HepG2 (cell line): ENCODE measurements around the gene HYAL1. TPM values are rescaled to one million over a fixed set of nuclear protein-coding genes. Genes with fewer than 3 reads are reported as not detected.

Source experiments
- ARNT ChIP-seq: fragments of 450-650 bp; IDR thresholded peaks from 2 replicates; pipeline ENCODE4 v1.6.1; 2017
- ATF5 ChIP-seq: sonication (generic); formaldehyde crosslinking; IDR thresholded peaks from 2 replicates; pipeline ENCODE4 v1.4.0; 2020; ENCODE audit warnings: mild to moderate bottlenecking, low read depth, missing genetic modification reagents
- ATF7 ChIP-seq, 2 experiments: fragments of 450-650 bp in 1 of 2; sonication (generic) in 1 of 2; formaldehyde crosslinking in 1 of 2; IDR thresholded peaks; 2 replicates each; pipeline versions ENCODE4 v1.4.0 to v1.6.1; 2016 to 2020; ENCODE audit warnings: antibody characterized with exemption in 1 of 2, mild to moderate bottlenecking in 1 of 2, missing genetic modification reagents in 1 of 2
- HOXA5 ChIP-seq: sonication (generic); formaldehyde crosslinking; IDR thresholded peaks from 2 replicates; pipeline ENCODE4 v1.4.0; 2020; ENCODE audit warnings: missing genetic modification reagents
- IKZF4 ChIP-seq: sonication (generic); formaldehyde crosslinking; IDR thresholded peaks from 2 replicates; pipeline ENCODE4 v1.5.1; 2020; ENCODE audit warnings: borderline replicate concordance, mild to moderate bottlenecking, low read depth, missing genetic modification reagents; ENCODE audit errors: not compliant biosample characterization
- KDM5A ChIP-seq: fragments of 200-600 bp; sonication (generic); IDR thresholded peaks from 2 replicates; pipeline ENCODE4 v1.7.0; 2018; ENCODE audit warnings: antibody characterized with exemption, mild to moderate bottlenecking, low read length, borderline replicate concordance
- MAFG ChIP-seq: sonication (generic); formaldehyde crosslinking; IDR thresholded peaks from 2 replicates; pipeline ENCODE4 v1.5.1; 2020; ENCODE audit warnings: mild to moderate bottlenecking, missing genetic modification reagents
- MXD4 ChIP-seq: IDR thresholded peaks from 2 replicates; pipeline ENCODE4 v1.6.1; 2016; ENCODE audit warnings: mild to moderate bottlenecking, missing biosample characterization, missing genetic modification reagents
- MZF1 ChIP-seq: sonication (generic); formaldehyde crosslinking; IDR thresholded peaks from 2 replicates; pipeline ENCODE4 v1.8.1; 2023; ENCODE audit warnings: mild to moderate bottlenecking, missing genetic modification reagents, borderline replicate concordance
- RFXANK ChIP-seq: IDR thresholded peaks from 2 replicates; pipeline ENCODE4 v1.6.1; 2016
- SIN3B ChIP-seq: fragments of 150-350 bp; IDR thresholded peaks from 2 replicates; pipeline ENCODE4 v1.6.1; 2014; ENCODE audit warnings: low read length
- TAF15 ChIP-seq: fragments of 200-400 bp; formaldehyde crosslinking; IDR thresholded peaks from one replicate; pipeline ENCODE4 v1.6.1; 2018; ENCODE audit warnings: mild to moderate bottlenecking, low read depth, low read length; ENCODE audit not compliant: poor library complexity, severe bottlenecking
- TFDP1 ChIP-seq: IDR thresholded peaks from 2 replicates; pipeline ENCODE4 v1.6.1; 2016; ENCODE audit warnings: missing compliant biosample characterization, missing genetic modification reagents, borderline replicate concordance
- TMF1 ChIP-seq: sonication (generic); formaldehyde crosslinking; IDR thresholded peaks from 2 replicates; pipeline ENCODE4 v1.8.1; 2022; ENCODE audit warnings: low read depth, missing genetic modification reagents
- ZBTB10 ChIP-seq: sonication (generic); formaldehyde crosslinking; IDR thresholded peaks from 2 replicates; pipeline ENCODE4 v1.4.0; 2020; ENCODE audit warnings: missing genetic modification reagents, borderline replicate concordance
- ZBTB3 ChIP-seq: sonication (generic); formaldehyde crosslinking; IDR thresholded peaks from 2 replicates; pipeline ENCODE4 v1.4.0; 2020; ENCODE audit warnings: low read depth, mild to moderate bottlenecking, moderate library complexity, missing genetic modification reagents, borderline replicate concordance
- ZFP36L2 ChIP-seq: sonication (generic); formaldehyde crosslinking; IDR thresholded peaks from 2 replicates; pipeline ENCODE4 v1.4.0; 2020; ENCODE audit warnings: missing genetic modification reagents
- ZNF121 ChIP-seq: sonication (generic); formaldehyde crosslinking; IDR thresholded peaks from 2 replicates; pipeline ENCODE4 v1.5.0; 2020; ENCODE audit warnings: mild to moderate bottlenecking, missing genetic modification reagents
- ZNF136 ChIP-seq: sonication (generic); formaldehyde crosslinking; IDR thresholded peaks from 2 replicates; pipeline ENCODE4 v1.8.1; 2022; ENCODE audit warnings: low read depth, mild to moderate bottlenecking, moderate library complexity, missing genetic modification reagents
- ZNF749 ChIP-seq: sonication (generic); formaldehyde crosslinking; IDR thresholded peaks from 2 replicates; pipeline ENCODE4 v1.8.0; 2022; ENCODE audit warnings: mild to moderate bottlenecking, missing genetic modification reagents, moderate library complexity, borderline replicate concordance
- ZNF878 ChIP-seq: sonication (generic); formaldehyde crosslinking; IDR thresholded peaks from 2 replicates; pipeline ENCODE4 v1.8.1; 2023; ENCODE audit warnings: mild to moderate bottlenecking, missing genetic modification reagents, moderate library complexity
- polyA plus RNA-seq, 8 experiments: library from polyadenylated mRNA; depleted of rRNA in 3 of 8; stranded (reverse) in 7 of 8; unstranded in 1 of 8; fragments of >200 nt; fragmentation: Illumina TruSeq in 4 of 8; extraction: Trizol in 4 of 8; gene quantifications; 2 replicates each; pipeline versions ENCODE4 v1.2.1 to v1.2.3, GENCODE V29; 2011 to 2016; ENCODE audit warnings: low read depth in 4 of 8, missing spikeins in 1 of 8, mixed read lengths in 1 of 8; ENCODE audit not compliant: insufficient read depth in 1 of 8
- total RNA-seq, 5 experiments: library from RNA; depleted of rRNA; stranded (reverse); fragments of >200 nt; fragmentation: Illumina TruSeq; extraction: Trizol; gene quantifications; 2 replicates each; pipeline ENCODE4 v1.2.3, GENCODE V29; 2016; ENCODE audit warnings: low read depth in 1 of 5
- TF ChIP-seq, protein P1 (sequence below): IDR thresholded peaks from 2 replicates; pipeline ENCODE4 v1.6.1; 2016; ENCODE audit warnings: missing compliant biosample characterization, missing genetic modification reagents, borderline replicate concordance
- TF ChIP-seq, protein P2 (sequence below): sonication (generic); formaldehyde crosslinking; IDR thresholded peaks from 2 replicates; pipeline ENCODE4 v1.4.0; 2020; ENCODE audit warnings: mild to moderate bottlenecking, missing genetic modification reagents

The HYAL1 gene
- total and polyA plus RNA-seq, 2 of the 13 experiments (the other 11 are each of a cell fraction or from before 2014, with no cell fraction given): 76.5 to 193 TPM

- TF ChIP-seq ZNF121 (no peak; the same call in 1 of the 2 replicates), TAF15 (no peak), ATF5 (CRISPR knock-in tag) (peak; percentile 86; the same call in 1 of the 2 replicates), ARNT (no peak), ZNF878 (CRISPR knock-in tag) (peak; percentile 79; the same call in 1 of the 2 replicates), ZNF136 (no peak), KDM5A (peak; percentile 87; the same call in 1 of the 2 replicates), HOXA5 (CRISPR knock-in tag) (peak; percentile 41; the same call in 1 of the 2 replicates), ATF7 (IDR thresholded peaks at IDR 0.05) (no peak), ATF7 (CRISPR knock-in tag; IDR thresholded peaks at IDR 0.05) (no peak; the same call in 1 of the 2 replicates), IKZF4 (peak; percentile 96), MZF1 (CRISPR knock-in tag) (no peak; the same call in 1 of the 2 replicates), MAFG (CRISPR knock-in tag) (no peak), TFDP1 (CRISPR knock-in tag) (peak; percentile 96), ZFP36L2 (CRISPR knock-in tag) (no peak), TMF1 (CRISPR knock-in tag) (peak; percentile 90; the same call in 1 of the 2 replicates), RFXANK (CRISPR knock-in tag) (no peak), ZBTB3 (0 out of 2 replicates have a peak, but pooled peaks have one; percentile 68), ZBTB10 (CRISPR knock-in tag) (peak; percentile 79), MXD4 (peak; percentile 94), SIN3B (no peak), ZNF749 (CRISPR knock-in tag) (no peak; the same call in 1 of the 2 replicates)
- TF ChIP-seq, protein P1, sequence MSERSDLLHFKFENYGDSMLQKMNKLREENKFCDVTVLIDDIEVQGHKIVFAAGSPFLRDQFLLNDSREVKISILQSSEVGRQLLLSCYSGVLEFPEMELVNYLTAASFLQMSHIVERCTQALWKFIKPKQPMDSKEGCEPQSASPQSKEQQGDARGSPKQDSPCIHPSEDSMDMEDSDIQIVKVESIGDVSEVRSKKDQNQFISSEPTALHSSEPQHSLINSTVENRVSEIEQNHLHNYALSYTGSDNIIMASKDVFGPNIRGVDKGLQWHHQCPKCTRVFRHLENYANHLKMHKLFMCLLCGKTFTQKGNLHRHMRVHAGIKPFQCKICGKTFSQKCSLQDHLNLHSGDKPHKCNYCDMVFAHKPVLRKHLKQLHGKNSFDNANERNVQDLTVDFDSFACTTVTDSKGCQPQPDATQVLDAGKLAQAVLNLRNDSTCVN (CRISPR knock-in tag): peak; percentile 89
- TF ChIP-seq, protein P2, sequence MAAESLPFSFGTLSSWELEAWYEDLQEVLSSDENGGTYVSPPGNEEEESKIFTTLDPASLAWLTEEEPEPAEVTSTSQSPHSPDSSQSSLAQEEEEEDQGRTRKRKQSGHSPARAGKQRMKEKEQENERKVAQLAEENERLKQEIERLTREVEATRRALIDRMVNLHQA (CRISPR knock-in tag): 0 out of 2 replicates have a peak, but pooled peaks have one; percentile 26
Measured at GRCh38 chr3:50350527-50351322, 47.4 kb upstream of the HYAL1 start, which contains the start of the genes CYB561D2 and NPRL2 (continued).
